Caco-2 (cell line): ENCODE results near the gene ZNF474. TPM values are rescaled to one million over a fixed set of nuclear protein-coding genes. Genes with fewer than 3 reads are reported as not detected.

Experiments used
- BruUV-seq: library from RNA; stranded (reverse); fragments of 400-500 nt; replicated peaks from 2 replicates; lab custom pipeline; 2021; lab: Mats Ljungman, UMichigan
- CTCF ChIA-PET: fragments of 300-600 bp; sonication (Branson Sonifier 250); formaldehyde crosslinking; loops from one replicate; lab custom pipeline; 2022; ENCODE audit warnings: antibody characterized with exemption; lab: Charles Lee
- POLR2A ChIA-PET: fragments of 300-600 bp; sonication (Branson Sonifier 250); formaldehyde crosslinking; loops from one replicate; lab custom pipeline; 2022; ENCODE audit warnings: antibody characterized with exemption; lab: Charles Lee
- DNase-seq, 2 experiments: peaks; one replicate each; pipeline versions ENCODE4 v3.0.0 to v3.0.0-alpha.2; 2020 to 2022
- H3K27me3 ChIP-seq: replicated peaks from 2 replicates; pipeline ENCODE4 v1.6.0; 2011; ENCODE audit warnings: low read length; ENCODE audit not compliant: control insufficient read depth, insufficient read depth
- H3K36me3 ChIP-seq: 2 replicates; pipeline ENCODE4 v1.5.1; 2011; ENCODE audit warnings: low read length; ENCODE audit not compliant: control insufficient read depth, insufficient read depth
- H3K4me1 ChIP-seq: fragments of 250-450 bp; sonication (Bioruptor Pico); 2 replicates; pipeline ENCODE4 v1.5.1; 2020; ENCODE audit warnings: mild to moderate bottlenecking
- H3K4me3 ChIP-seq: 2 replicates; pipeline ENCODE4 v1.5.1; 2011; ENCODE audit warnings: low read depth, mild to moderate bottlenecking, control low read depth, low read length
- H3K9me3 ChIP-seq: fragments of 250-450 bp; sonication (Bioruptor Pico); 2 replicates; pipeline ENCODE4 v1.5.1; 2020; ENCODE audit warnings: mild to moderate bottlenecking, moderate library complexity
- H3K27ac Mint-ChIP-seq: one replicate; pipeline ENCODE4 v1.8.0; 2022; ENCODE audit warnings: mixed read lengths; ENCODE audit not compliant: unreplicated experiment
- H3K27me3 Mint-ChIP-seq: one replicate; pipeline ENCODE4 v1.8.0; 2022; ENCODE audit warnings: mixed read lengths; ENCODE audit not compliant: insufficient read depth, unreplicated experiment
- H3K36me3 Mint-ChIP-seq: one replicate; pipeline ENCODE4 v1.8.0; 2022; ENCODE audit warnings: mild to moderate bottlenecking, mixed read lengths; ENCODE audit not compliant: insufficient read depth, unreplicated experiment
- H3K4me1 Mint-ChIP-seq: one replicate; pipeline ENCODE4 v1.8.0; 2022; ENCODE audit warnings: low read depth, mixed read lengths; ENCODE audit not compliant: unreplicated experiment
- H3K4me3 Mint-ChIP-seq: one replicate; pipeline ENCODE4 v1.8.0; 2022; ENCODE audit warnings: mild to moderate bottlenecking, moderate library complexity, mixed read lengths; ENCODE audit not compliant: unreplicated experiment
- H3K9me3 Mint-ChIP-seq: one replicate; pipeline ENCODE4 v1.8.0; 2022; ENCODE audit warnings: mixed read lengths; ENCODE audit not compliant: unreplicated experiment
- intact Hi-C: fragments of 100-400 bp; cut with micrococcal nuclease; formaldehyde crosslinking; loops from one replicate; pipeline ENCODE4 v1.10.0; 2022; ENCODE audit not compliant: unreplicated experiment
- total RNA-seq: library from RNA; stranded (reverse); gene quantifications from 2 replicates; pipeline ENCODE4 v1.2.3, GENCODE V29; 2022
- TF ChIP-seq, protein P1 (sequence below), 2 experiments: fragments of 200-600 bp in 1 of 2; IDR thresholded peaks; 1 replicate in 1 of 2; 2 replicates in 1 of 2; pipeline versions ENCODE4 v1.5.1 to v1.8.0; 2011 to 2022; ENCODE audit warnings: antibody characterized with exemption in 1 of 2, control low read depth in 1 of 2, inconsistent platforms in 1 of 2, low read depth in 1 of 2, low read length in 1 of 2, mild to moderate bottlenecking in 1 of 2, moderate library complexity in 1 of 2; ENCODE audit not compliant: insufficient read depth in 1 of 2, severe bottlenecking in 1 of 2, unreplicated experiment in 1 of 2

Gene ZNF474
- total RNA-seq, 1 experiment from 2014 or later, result not detected

DNA sequence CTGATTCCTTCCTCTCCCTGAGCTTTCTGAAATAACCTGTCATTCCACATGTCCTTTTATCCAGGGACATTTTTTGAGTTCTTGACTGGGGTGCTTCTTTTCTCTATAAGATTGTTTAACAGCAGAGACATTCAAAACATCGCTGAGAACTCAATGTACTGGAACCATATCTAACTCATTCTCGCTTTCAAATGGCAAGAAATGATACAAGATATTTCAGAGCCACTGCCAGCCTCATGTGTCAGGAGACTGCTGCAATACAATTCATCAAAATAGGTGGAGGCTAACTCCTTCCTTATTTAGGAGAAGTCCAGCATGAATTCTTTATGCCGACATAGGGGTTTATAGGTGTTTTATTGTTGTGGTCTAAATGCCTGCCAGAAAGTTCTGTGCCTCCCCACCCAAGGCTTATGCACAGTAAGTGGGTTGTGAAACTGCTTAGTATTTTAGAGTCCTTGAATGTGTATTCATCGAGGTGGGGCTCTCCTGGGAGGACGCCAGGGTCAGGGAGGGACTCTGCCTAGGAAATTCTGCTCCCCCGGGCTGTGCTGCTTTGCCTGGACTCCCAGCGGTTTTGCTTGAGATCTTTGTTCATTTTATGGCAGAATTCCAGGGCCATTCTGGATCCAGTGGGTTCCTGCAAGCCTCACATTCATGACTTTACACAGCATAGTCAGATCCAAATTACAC is 53.9 kb downstream of the ZNF474 start:
- Mint-ChIP-seq H3K36me3 (no peaks in the 10 kb centered on the region), H3K4me3 (no peak overlapping the region), H3K27ac (no peak overlapping the region), H3K4me1 (no peaks in the 10 kb centered on the region), H3K27me3 (no peaks in the 10 kb centered on the region), H3K9me3 (no peaks in the 10 kb centered on the region)
- DNase-seq, result no peak
- H3K36me3 ChIP-seq, result no peaks in the 10 kb centered on the region
- intact Hi-C loops, result no loop called here
- no peaks in the 10 kb centered on the region for H3K27me3 ChIP-seq
- H3K4me1 ChIP-seq, result no peaks in the 10 kb centered on the region
- no TSS peak for BruUV-seq
- no peaks in the 10 kb centered on the region for H3K9me3 ChIP-seq
- H3K4me3 ChIP-seq, result no peak overlapping the region
- POLR2A ChIA-PET, result no interaction called here
- CTCF ChIA-PET, result no interaction called here
- TF ChIP-seq, protein P1, sequence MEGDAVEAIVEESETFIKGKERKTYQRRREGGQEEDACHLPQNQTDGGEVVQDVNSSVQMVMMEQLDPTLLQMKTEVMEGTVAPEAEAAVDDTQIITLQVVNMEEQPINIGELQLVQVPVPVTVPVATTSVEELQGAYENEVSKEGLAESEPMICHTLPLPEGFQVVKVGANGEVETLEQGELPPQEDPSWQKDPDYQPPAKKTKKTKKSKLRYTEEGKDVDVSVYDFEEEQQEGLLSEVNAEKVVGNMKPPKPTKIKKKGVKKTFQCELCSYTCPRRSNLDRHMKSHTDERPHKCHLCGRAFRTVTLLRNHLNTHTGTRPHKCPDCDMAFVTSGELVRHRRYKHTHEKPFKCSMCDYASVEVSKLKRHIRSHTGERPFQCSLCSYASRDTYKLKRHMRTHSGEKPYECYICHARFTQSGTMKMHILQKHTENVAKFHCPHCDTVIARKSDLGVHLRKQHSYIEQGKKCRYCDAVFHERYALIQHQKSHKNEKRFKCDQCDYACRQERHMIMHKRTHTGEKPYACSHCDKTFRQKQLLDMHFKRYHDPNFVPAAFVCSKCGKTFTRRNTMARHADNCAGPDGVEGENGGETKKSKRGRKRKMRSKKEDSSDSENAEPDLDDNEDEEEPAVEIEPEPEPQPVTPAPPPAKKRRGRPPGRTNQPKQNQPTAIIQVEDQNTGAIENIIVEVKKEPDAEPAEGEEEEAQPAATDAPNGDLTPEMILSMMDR (IDR thresholded peaks at IDR 0.05; ENCODE audit: insufficient read depth in 1 of 2, low read depth in 1 of 2, low read length in 1 of 2, severe bottlenecking in 1 of 2, unreplicated experiment in 1 of 2), result no peak

DNA sequence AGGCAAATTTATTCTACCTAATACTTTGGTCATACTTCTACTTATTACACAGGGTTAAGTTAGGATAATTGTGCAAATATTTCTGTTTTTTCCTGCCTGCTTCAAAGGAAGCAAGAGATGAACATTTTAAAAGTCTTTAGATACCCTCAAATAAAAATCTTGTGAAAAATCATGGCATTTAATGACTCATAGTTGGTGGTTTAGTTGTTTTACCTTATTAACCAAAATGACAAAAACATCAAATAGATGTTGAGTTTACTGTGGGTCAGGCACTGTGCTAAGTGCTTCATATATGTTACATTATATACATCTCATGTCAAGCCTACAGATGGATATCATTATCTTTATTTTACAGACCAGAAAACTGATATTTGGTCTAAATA is 54.4 kb downstream of the ZNF474 start:
- TF ChIP-seq, protein P1 (IDR thresholded peaks at IDR 0.05; ENCODE audit: insufficient read depth in 1 of 2, low read depth in 1 of 2, low read length in 1 of 2, severe bottlenecking in 1 of 2, unreplicated experiment in 1 of 2), result no peak
- Histone ChIP-seq H3K36me3 (no peaks in the 10 kb centered on the region), H3K4me1 (no peaks in the 10 kb centered on the region), H3K9me3 (no peaks in the 10 kb centered on the region), H3K4me3 (no peak overlapping the region), H3K27me3 (no peaks in the 10 kb centered on the region)
- no peaks in the 10 kb centered on the region for H3K27me3 Mint-ChIP-seq
- H3K4me1 Mint-ChIP-seq, result no peaks in the 10 kb centered on the region
- POLR2A ChIA-PET, result no interaction called here
- CTCF ChIA-PET, result no interaction called here
- H3K4me3 Mint-ChIP-seq, result no peak overlapping the region
- H3K9me3 Mint-ChIP-seq, result no peaks in the 10 kb centered on the region
- intact Hi-C loops, result no loop called here
- H3K36me3 Mint-ChIP-seq, result no peaks in the 10 kb centered on the region
- no TSS peak for BruUV-seq
- no peak for DNase-seq
- H3K27ac Mint-ChIP-seq, result no peak overlapping the region

GRCh38 chr5:122184676-122185255 is 55.4 kb downstream of the ZNF474 start:
- Mint-ChIP-seq H3K4me3 (no peak overlapping the region), H3K9me3 (no peaks in the 10 kb centered on the region), H3K4me1 (no peaks in the 10 kb centered on the region), H3K27me3 (no peaks in the 10 kb centered on the region), H3K36me3 (no peaks in the 10 kb centered on the region), H3K27ac (no peak overlapping the region)
- POLR2A ChIA-PET, result no interaction called here
- no TSS peak for BruUV-seq
- no peak for DNase-seq
- no peak overlapping the region for H3K4me3 ChIP-seq
- H3K27me3 ChIP-seq, result no peaks in the 10 kb centered on the region
- H3K4me1 ChIP-seq, result no peaks in the 10 kb centered on the region
- intact Hi-C loops, result no loop called here
- H3K9me3 ChIP-seq, result no peaks in the 10 kb centered on the region
- TF ChIP-seq, protein P1 (IDR thresholded peaks at IDR 0.05; ENCODE audit: insufficient read depth in 1 of 2, low read depth in 1 of 2, low read length in 1 of 2, severe bottlenecking in 1 of 2, unreplicated experiment in 1 of 2), result no peak
- H3K36me3 ChIP-seq, result no peaks in the 10 kb centered on the region
- CTCF ChIA-PET, result no interaction called here
